8988T (cell line): Measurements from ENCODE around the gene RTN3.
"Not testable (repeated sequence)": the region's sequence is repeated elsewhere in the genome, so short reads cannot be mapped to it uniquely, and the experiment has no call there.

Experiments used
- DNase-seq: peaks from one replicate; pipeline ENCODE4 v3.0.0; 2011

RTN3 gene, protein sequence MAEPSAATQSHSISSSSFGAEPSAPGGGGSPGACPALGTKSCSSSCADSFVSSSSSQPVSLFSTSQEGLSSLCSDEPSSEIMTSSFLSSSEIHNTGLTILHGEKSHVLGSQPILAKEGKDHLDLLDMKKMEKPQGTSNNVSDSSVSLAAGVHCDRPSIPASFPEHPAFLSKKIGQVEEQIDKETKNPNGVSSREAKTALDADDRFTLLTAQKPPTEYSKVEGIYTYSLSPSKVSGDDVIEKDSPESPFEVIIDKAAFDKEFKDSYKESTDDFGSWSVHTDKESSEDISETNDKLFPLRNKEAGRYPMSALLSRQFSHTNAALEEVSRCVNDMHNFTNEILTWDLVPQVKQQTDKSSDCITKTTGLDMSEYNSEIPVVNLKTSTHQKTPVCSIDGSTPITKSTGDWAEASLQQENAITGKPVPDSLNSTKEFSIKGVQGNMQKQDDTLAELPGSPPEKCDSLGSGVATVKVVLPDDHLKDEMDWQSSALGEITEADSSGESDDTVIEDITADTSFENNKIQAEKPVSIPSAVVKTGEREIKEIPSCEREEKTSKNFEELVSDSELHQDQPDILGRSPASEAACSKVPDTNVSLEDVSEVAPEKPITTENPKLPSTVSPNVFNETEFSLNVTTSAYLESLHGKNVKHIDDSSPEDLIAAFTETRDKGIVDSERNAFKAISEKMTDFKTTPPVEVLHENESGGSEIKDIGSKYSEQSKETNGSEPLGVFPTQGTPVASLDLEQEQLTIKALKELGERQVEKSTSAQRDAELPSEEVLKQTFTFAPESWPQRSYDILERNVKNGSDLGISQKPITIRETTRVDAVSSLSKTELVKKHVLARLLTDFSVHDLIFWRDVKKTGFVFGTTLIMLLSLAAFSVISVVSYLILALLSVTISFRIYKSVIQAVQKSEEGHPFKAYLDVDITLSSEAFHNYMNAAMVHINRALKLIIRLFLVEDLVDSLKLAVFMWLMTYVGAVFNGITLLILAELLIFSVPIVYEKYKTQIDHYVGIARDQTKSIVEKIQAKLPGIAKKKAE

GRCh38 chr11:63681321-63682065, at the start of gene RTN3:
Gene RTN3 (plus strand): TSS chr11:63681500. CDS start chr11:63681637, 137 bp downstream.
- peak; percentile 96 for DNase-seq

DNA sequence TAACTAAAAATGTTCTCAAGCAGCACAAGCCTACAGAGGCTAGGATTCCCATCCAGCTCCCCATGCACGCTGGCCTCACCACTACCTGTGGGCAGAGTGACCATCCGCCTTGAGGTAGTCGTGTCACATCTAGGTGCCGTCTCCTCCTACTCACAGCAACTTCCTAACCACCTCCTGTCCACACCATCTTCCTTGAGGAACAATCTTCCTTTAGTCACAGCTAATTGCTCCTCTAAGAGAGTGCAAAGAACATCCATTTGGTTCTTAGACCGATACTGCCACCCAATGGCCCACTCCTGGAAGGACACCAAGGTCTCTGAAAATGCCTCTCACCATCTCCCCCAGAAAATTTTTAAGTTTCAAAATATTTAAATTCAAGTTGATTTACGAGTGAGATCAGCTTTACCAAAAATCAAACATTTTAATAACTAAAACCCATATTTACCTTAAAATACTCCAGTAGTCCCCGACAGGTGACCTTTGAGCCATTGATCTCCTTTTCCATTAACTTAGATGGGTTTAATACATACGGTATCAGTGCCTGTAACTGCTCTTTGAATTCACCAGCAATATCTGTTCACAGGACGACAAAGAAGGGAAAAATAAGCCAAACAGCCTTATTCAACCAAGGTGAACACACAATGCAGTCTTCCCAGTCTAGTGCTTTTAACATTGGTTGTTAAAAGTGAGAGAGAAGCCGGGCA, 45.4 kb upstream of the RTN3 start:
- peak; percentile 62 for DNase-seq

- DNase-seq = not testable (repeated sequence)
Observed at GRCh38 chr11:63638436-63638835, 42.9 kb upstream of the RTN3 start.

GRCh38 chr11:63639199-63639832, 42.0 kb upstream of the RTN3 start:
- DNase-seq = no peak

- DNase-seq = no peak
Observed at GRCh38 chr11:63641727-63642126, 39.6 kb upstream of the RTN3 start.

DNA sequence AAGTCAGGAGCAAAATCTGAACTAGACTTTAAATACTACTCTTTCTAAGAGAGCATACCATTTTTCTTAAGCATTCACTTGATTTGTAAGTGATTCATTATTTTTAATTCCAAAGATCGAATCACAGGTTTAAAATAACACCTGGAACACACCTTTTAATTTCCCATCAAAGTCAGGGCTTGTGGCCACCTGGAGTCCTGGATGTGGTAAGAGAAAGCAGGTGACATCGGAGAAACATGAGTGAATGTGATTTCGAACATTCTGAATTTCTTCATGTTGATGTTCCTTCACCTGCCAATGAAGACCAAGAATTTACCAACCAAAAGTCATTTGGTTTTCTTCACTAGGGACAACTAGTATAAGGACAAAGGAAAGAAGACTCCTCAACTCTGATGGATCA, 38.1 kb upstream of the RTN3 start:
- no peak for DNase-seq

DNA sequence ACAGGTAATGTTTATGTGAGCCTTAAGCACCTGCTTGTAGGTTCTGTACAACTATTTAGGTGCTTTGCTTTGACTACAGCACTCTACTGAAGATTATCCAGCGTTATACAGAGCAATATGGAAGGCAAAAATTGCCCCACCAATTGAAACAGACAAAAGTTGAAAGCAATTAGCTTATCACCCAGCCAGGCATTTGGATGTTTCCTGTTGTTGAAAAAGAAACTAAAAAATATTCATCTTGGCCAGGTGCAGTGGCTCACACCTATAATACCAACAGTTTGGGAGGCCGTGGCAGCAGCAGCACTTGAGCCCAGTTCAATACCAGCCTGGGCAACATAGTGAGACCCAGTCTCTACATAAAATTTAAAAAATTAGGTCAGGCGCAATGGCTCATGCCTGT, 28.6 kb upstream of the RTN3 start:
- DNase-seq = no peak

DNA sequence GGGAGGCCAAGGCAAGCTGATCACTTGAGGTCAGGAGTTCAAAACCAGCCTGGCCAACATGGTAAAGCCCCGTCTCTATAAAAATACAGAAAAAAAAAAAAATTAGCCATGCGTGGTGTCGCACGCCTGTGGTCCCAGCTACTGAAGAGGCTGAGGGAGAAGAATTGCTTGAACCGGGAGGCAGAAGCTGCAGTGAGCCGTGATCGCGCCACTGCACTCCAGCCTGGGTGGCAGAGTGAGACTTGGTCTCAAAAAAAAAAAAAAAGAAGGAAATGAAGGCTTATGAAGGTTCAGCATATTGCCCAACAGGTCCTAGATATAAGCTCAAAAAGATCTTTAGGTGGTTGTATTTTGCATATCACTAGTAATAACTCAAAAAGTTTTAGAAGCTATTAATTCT, 20.3 kb upstream of the RTN3 start:
- DNase-seq = no peak

DNA sequence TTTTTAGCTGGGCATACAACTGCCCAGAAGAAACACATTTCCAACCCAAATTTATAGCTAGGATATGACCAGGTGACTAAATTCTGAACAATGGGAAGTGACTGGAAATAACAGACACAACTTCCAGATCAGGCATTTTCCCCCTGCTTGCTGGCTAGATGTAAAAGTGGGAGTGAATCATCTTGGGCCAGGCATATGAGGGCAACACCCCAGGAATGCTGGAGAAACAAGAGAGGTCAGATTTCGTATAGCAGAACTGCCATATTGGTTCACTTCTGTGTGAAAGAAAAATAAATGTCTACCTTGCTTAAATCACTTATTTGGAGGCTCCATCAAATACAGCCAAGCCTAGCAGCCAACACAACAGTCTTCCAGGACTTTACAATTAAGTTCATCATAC, 17.5 kb upstream of the RTN3 start:
- DNase-seq = no peak

DNA sequence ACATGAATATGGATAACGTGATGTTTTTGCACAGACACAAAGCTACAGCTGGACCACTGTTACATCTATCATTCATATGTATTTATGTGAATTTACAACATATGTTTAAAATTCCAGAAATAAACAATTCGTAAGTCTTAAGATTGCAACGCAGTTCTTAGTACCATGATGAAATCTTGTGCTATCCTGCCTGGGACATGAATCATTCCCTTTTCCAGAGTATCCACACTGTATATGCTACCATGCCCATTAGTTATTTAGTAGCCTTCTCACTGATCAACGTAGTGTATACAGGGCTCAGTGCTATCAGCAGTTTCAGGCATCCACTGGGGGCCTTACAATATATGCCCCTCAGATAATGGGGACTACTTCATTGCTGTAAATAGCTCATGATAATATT, 14.4 kb upstream of the RTN3 start:
- no peak for DNase-seq

GRCh38 chr11:63667995-63668795, 13.1 kb upstream of the RTN3 start:
- DNase-seq = peak; percentile 59

DNA sequence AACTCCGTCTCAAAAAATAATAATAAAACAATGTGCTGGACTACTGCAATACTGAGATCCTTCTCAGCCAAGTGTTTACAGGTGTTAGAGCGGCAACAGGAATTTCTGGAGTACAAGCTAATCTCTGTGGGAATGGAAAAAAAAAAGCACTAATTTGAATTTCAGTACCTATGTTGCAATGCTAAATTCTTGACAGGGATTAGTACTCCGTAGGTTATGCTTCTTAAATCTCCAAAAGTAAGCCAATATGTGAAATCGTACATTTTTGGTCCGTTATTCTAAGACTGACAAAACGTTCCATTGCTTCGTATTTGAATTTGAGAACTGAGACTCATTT, 11.2 kb upstream of the RTN3 start:
- no peak for DNase-seq

GRCh38 chr11:63670433-63671321, 10.6 kb upstream of the RTN3 start:
- peak; percentile 62 for DNase-seq

- peak; percentile 96 for DNase-seq
Observed at GRCh38 chr11:63671322-63672155, 9.8 kb upstream of the RTN3 start, which contains the start of gene ATL3. Gene ATL3 (minus strand): TSS chr11:63671376. CDS start chr11:63671335, 41 bp downstream.

- no peak for DNase-seq
Observed at GRCh38 chr11:63672156-63672463, 9.2 kb upstream of the RTN3 start.

DNA sequence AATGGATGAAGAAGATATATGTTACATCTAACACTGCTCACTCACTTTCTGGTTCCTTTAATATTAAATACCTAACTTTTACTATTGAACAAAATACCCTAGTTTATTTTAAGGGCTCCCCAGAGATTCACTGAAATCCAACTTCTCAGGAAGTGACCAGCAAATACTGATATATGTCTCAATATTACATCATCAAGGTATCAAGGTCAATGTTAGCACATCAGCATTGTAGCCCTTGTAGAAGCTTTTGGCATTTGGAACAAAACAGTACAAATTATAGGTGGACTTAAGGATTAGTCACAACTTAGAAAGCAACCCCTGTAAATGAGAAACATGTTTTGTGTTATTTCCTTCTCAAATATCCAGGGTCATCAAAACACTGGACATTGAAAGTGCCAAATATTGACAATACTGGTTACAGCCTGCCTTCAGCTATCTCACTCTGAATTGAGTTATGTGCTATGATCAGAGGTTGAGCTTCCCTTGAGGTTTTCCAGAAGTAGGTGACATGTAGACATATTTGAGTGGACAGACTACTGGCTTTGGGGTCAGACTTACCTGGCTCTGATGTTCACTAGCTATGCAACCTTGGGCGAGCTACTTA, 8.3 kb upstream of the RTN3 start:
- no peak for DNase-seq

GRCh38 chr11:63673579-63673978, 7.7 kb upstream of the RTN3 start:
- no peak for DNase-seq

GRCh38 chr11:63680834-63681320, 423 bp upstream of the RTN3 start:
- no peak for DNase-seq
